HG02981 (cell line): ENCODE measurements around the gene GPATCH8.
"Not testable (repeated sequence)": the region's sequence is repeated elsewhere in the genome, so short reads cannot be mapped to it uniquely, and the experiment has no call there.

Source experiments
- ATAC-seq: cut with Tn5 transposase; IDR thresholded peaks from one replicate; pipeline ENCODE4 v1.9.1; 2021; ENCODE audit warnings: mild to moderate bottlenecking, moderate library complexity; ENCODE audit not compliant: unreplicated experiment

GPATCH8 gene

DNA sequence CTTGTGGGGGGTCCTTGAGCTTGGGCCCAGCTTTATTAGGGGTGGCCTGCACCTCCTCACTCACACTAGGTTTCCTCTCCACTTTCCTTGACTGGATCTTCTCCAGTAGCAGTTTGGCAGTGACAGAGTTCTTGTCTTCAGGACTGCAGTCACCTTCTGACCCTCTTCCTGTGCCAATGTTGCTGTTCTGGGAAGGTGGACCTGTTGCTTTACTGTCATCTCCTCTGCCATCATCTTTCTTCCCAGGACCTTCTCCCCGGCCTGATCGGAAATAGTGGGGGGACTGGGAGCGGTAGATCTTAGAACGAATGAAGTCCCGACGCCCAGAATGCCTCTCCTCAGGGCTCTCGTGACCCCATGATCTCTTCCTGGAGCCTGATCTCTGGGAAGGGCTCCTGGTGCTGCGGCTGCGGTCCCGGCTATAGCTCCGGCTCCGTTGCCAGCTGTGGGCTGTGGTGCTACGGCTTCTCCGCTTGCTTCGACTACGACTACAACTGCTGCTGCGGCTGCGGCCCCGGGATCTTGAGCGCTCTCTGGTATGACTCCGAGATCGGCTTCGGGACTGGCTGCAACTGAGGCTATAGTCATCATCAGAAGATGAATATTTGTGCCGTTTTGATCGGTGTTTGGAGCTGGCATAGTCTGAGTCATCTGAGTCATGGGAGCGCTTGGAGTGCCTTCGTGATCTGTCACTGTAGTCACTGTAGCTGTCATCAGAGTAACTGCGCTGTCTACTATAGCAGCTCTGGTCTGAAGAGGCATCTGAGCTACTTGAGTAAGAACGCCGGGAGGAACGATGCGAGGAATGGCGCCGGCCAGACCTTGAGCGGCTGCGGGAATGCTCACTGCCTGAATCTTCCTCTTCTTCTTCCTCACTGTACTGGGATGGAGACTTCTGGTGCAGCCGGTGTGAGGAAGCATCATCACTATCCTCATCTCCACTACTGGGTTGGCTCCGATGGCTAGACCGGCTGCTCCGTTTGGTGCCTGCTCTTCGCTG, 104.2 kb downstream of the GPATCH8 start:
- no peak for ATAC-seq

DNA sequence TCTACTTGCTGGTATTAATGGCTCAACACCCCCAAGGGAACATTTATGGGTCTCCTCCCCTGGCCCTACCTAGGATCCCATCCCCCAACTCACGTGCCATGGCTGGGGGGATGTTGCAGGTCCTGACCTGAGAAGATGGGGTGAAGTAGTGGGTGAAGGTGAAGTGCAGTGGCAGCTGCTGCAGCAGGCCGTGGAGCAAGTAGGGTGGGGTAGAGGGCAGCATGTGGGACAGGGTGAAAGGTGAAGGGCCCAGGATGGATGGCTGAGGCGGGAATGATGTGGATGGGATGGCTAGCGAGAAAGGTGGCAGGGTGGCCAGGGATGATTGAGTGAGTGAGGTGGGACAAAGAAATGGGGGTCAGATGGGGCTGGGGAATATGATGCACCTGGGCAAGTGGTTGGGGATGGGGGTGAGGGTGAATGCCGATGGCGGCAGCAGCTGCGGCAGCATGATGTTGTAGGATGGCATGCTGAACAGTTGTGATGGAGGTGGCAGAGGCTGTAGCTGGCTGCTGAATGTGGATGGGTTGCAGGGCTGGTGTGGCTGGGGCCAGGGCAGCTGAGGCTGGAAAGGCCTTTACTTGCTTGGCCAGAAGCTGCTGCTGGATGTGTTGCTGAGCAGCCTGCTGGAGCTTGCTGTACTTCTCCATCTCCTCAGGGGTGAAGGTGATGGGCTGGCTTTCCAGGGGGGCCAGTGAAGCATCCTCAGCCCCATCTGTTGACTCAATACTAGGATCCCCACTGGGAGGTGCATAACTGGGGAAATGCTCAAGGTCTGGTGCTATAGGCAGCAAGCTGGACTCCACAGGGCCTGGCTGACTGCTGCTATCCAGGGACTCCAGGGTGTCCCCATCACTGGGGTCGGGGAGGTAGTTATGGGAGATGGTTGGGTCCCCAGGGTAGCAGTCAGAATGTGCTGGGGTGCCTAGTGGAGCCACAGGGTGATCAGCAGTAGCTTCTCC, 105.4 kb downstream of the GPATCH8 start:
- no peak for ATAC-seq

DNA sequence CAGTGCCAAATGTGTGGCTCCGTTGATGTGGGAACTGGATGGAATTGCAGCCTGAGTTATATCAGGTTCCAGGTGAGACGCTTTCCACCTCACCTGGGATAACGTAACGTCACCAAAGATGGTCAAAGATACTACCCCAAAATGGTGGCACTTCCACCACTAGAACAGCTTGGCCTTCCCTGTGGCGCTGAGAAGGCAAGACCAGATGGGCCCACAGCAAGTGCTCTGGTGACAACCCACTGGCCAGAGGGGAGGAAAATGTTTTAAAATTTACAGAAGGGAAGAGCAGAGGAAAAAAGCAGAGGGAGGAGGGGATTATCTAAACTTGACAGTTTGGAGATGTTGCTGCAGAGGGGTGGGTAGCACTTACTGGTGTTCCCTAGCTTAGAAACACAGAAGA, 106.3 kb downstream of the GPATCH8 start:
- ATAC-seq, result no peak

DNA sequence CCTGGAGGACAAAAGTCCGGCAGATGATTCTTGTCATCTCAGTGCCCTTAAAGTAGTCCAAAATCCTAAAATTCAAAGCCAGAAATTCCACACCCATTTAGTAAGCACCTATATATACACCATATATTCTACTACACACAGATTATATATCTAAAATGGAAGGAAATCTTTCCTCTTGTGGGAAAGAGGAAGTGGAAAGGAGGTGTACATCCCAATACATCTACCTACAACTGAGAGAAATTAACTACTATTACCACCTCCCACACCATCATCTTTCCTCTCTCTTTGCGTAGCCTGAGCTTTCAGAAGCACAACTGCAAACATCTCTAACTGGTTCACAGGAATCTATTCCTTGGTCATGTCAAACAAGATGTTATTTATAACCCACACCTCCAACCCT, 108.4 kb downstream of the GPATCH8 start:
- ATAC-seq, result no peak

DNA sequence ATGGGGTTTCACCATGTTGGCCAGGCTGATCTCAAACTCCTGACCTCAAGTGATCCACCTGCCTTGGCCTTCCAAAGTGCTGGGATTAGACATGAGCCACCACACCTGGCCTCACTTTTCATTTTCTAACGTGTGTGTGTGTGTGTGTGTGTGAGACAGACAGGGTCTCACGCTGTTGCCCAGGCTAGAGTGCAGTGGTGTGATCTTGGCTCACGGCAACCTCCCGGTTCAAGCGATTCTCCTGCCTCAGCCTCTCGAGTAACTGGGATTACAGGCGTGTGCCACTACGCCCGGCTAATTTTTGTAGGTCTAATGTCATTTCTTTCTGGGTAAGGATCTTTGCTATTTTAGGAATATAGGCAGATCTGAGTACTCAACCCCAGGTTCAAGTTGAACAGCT, 109.1 kb downstream of the GPATCH8 start:
- not testable (repeated sequence) for ATAC-seq

DNA sequence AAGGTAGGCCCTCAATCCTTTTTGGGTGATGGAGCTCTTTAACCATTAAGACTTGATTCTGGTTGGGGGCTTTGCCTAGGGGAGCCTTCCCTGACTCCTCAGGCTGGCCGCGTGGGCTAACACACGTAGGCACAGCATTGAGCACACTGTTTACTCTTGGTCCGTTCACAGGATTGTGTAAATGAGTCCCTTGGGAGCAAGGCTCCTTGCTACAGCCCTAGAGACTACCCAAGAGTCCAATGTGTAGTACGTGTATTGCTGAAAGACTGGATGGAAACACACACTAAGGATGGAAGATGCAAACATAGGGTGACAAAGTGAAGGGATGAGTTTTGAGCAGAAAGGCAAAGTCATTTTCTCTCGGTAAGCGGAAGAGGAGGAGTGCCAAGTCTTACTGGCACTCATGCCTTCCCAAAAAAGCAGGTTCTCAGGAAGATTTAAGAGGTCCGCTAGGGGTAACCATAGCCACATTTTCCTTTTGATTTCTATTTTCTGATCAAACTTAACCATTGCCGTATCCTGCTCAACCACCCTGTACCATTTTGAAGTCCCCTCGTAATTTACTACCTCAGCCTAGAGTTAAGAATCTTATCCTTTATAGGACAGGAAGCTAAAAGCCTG, 112.8 kb downstream of the GPATCH8 start:
- ATAC-seq, result no peak

DNA sequence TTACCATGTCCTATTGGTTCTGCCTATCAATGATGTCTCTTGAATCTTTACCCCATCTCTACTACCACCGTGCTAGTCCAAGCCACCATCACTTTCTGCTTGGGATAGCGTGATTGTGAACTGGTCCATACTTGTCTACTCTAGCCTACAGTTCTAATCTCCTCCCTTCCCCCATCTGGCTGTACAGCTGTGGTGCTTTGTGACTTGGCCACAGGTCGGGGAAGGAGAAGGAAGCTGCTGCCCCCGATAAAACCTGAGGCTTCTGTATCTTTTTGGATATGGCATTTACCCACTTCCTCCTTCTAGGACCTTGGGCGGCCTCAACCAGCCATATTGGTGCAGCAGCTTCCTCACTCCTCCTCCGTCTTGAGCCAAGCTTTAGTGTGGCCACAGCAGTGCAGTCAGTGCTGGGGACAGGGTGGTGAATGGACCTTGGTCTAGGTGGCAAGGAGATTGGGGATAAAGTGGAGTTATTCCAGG, 113.4 kb downstream of the GPATCH8 start:
- ATAC-seq, result no peak

DNA sequence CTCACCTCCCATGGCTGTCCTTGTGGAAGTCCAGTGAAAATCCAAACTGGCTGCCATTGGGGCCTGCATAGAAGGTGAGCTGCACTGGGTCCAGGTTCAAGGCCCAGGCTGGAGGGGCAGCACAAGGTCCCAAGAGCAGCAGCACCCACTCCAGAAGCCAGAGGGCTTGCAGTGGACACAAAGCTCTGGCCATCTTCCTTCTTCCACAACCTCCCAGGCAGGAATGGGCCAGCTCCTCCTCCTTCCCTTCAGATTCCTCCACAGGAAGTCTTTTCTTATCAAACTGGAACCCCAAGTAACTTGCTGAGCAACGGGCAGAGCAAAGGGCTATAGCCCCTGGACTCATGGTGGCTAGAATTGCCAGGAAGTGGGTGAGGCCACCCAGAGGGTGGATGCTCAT, 113.9 kb downstream of the GPATCH8 start, which contains the start of gene ITGA2B:
ITGA2B (minus strand) TSS at position 369 of the 400 bp plus-strand sequence; CDS start at position 193, 176 bp downstream.
- ATAC-seq, result no peak

DNA sequence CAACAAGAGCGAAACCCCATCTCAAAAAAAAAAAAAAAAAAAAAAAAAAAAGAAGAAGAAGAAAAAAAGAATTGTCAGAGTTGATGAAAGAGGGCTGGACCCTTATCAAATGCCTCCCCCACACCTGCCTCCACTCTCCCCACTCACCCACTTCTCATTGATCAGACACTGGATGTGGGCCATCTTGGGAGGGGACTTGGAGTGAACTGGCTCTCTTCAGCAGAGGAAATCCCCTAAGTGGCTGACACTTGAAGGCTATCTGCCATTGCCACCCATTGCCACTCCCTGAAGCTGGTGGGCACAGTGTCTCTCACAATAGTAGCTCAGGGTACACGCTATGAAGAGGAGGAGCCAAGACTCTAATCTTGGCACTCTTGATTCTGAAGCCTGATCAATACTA, 115.4 kb downstream of the GPATCH8 start:
- no peak for ATAC-seq

DNA sequence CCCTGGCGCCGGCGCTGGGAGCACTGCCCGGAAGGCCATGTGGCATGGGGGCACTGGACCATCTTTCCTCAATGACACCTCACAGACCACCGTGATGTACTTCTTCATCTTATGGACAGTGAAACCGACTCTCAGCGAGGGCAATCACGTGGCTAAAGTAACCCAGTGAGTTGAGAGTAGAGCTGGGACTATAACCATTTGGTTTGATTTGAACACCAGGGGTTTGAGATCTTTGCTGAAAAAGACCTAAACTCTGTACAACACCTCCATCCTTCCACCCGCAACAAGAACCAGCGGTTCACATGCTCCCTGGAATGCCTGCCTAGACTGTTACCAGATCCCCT, 117.1 kb downstream of the GPATCH8 start:
- no peak for ATAC-seq

DNA sequence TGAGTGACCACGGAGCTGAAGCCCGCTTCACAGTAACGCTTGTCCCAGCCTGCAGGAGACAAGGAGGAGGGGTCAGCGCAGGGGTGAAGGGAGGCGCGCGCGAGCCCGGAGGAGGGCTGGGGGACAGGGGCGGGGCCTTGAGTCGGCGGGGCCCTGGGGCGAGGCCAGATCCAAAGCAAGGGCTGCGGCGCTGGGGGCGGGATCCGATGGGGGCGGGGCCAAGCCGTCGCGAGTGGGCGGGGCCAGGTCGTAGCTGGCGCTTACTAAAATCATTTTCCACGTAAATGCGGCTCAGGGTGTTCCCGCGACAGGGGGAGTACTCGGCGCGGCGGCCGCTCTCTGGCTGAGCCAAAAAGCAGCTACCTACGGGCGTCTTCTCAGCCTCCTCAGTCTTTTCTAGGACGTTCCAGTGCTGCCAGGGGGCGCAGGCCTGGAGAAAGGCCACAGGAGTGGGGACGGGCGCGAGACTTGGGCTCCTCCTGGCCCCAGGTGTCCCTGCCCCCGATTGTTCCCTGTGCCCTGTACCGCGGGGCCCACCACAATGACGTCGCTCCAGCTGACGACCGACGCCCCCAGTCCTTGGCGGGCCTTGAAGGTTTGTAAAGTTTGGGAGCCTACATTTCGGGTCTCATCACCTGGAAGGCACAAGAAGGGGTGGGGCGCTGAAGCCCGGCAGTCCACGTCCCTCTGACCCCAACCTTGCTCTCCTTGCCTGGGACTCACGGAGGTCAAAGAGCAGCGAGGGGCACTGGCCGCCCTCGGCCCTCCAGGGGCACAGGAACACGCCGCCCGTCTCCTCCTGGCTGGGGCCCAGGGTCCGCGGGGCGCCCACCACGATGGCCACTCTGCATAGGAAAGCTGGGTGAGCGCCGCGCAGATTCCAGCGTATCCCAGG, 117.7 kb downstream of the GPATCH8 start:
- ATAC-seq, result no peak

DNA sequence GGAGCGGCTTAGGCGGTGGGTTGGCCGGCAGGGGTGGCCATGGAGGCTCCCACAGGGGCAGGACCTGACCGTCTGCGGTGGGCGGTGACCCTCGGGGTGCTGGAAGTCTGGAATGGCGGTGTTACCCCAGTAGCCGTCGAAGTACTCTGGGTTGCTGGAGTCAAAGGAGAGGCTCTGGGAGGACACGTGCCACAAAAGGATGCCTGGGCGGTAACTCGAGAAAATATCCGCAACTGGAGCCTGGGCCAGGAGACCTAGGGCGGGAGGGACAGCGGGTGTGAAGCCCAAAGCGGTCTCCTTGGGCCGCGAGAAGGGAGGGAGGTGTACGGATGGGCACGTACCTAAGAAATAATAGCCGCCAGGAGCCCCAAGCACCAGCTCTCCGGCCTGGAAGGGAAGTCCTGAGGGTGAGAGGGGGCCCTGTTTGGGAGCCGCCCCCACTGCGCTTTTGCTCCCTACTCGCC, 118.4 kb downstream of the GPATCH8 start:
- ATAC-seq, result no peak

DNA sequence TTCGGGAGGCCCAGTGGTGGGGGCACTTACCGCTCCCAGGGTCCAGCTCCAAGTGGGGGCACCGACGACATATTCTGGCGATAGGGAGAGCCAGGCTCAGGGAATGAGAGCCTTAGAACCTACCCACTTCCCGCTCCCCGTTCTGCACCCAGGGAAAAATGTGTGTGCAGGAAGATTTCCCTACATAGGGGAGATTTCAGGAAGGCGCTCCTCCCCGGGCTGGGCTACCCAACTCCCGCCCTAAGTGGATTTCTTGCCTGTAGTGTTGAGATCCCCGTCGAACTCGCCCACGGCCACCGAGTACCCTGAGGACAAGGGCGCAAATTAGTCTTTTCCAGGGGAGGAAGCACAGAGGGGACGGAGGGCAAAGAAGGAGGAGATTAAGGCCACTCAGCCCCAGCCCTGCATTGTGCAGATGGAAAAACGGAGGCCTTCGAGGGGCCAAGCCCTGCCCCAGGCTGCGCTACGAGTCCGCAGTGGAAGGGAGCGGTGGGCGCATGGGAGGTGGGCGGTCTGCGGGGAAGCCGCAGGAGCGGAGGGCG, 118.9 kb downstream of the GPATCH8 start:
- no peak for ATAC-seq

DNA sequence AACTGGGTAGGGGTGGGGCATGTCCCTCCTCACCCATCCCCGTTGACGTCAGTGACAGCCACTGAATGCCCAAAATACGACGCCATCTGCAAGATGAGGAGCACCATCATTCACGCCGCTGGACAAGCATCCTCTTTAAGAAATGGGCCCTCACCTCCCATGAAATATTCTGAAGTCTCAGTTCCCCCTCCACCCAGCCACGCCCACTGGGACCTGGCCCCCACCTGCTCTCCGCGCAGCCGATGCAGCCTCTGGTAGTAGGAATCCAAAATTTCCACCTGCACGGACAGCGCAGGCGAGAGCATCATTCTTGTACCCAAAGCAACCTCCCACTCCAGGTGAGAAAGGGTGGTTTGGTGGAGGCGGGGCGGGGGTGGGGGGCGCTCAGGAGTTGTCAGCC, 119.3 kb downstream of the GPATCH8 start:
- no peak for ATAC-seq

DNA sequence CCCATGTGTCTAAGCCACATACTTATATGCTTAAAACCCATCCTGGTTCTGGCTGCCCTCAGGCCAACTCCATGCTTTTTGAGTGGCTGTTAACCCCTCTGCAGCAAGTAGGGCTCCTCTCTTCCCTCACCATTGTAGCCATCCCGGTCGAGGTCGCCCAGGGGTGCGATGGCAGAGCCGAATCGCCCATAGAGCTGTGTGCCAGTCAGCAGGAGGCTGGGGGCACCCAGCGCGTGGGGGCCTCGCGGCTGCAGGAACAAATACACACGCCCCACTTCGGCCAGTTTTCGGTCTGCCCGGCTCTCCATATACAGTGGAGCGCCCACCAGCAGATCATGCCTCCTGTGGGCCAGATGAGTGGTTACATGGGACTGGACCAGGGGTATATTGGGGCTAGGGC, 119.8 kb downstream of the GPATCH8 start:
- no peak for ATAC-seq

DNA sequence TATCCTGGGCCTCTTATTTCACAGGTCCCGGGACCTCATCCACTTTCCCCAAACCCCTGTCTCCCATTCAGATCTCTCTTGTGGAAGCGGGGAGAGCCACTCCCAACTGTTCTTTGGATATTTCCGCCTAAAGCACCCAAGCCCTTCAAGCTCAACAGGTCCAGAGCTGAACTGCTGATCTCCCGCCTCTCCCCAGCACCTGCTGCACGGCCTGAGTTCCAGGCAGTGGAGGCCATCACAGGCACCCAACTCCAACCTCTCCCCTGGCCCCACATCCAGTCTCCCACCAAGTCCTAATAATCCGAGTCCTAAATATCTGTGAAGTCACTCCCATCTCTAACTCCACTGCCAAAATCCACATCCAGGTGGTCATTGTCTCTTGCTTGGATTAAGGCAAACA, 120.3 kb downstream of the GPATCH8 start:
- ATAC-seq, result no peak

DNA sequence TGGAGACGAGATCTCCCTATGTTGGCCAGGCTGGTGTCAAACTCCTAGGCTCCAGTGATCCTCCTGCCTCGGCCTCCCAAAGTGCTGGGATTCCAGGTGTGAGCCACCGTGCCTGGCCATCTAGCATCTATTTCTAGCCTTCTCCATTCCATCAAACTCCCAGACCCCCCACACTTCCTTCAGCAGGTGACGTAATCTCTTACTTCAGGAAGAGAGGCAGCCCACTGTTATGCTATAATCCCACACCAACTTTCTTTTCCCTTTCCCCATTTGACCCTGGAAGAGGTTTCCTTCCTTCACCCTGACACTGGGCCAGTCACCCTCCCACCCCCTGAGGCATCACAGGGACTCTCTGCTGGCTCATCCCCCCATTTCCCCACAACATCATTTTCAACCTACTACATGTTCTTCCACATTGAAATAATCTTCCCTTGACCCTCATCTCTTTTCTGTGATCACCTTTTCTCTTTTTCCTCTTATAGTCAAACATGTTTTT, 121.3 kb downstream of the GPATCH8 start:
- no peak for ATAC-seq

DNA sequence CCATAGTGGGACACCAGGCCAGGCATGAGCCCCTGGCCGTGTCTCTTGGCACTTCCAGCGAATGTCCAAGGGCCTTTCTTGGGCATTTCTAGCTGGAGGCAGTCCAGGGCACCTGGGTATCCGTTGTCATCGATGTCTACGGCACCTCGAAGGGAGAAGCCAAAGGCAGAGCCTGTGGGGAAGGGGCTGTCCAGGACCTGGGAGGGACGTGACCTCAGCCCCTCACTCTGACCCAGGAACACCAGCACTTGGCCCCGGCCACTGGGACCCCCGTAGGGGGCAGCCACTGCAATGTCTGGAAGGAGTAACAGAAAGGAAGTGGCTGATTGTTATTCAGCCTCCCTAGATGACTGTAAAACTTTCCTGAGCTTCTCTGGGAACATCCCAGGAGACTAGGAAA, 122.4 kb downstream of the GPATCH8 start:
- no peak for ATAC-seq

DNA sequence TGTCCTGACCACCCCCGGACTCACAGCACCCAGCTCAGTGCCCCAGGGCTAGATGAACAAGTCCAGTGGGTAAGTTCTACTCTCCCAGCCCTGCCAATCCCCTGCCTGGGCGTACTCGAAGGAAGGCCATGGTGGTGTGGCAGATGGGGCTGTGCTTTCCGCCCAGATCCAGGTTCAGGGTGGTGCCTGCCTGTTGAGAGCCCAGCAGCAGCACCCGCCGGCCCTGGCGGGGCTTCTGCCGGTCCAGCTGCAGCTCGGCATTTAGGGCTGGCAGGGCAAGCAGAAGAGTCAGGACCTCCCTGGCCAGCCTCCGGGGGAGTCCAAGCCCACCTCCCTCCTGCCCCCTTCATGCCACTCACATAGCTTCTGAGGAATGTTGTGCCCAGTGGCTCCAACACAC, 123.3 kb downstream of the GPATCH8 start:
- no peak for ATAC-seq
